IPS-18c (cell line): ENCODE data around the gene GLA.

Source experiments
- H3K4me3 ChIP-seq: 2 replicates; pipeline ENCODE4 v1.7.0; 2013; ENCODE audit warnings: low read depth, mild to moderate bottlenecking, low read length, moderate library complexity; ENCODE audit not compliant: insufficient read depth
- H3K9me3 ChIP-seq: one replicate; pipeline ENCODE4 v1.6.1; 2013; ENCODE audit warnings: mild to moderate bottlenecking, low read length, moderate library complexity; ENCODE audit not compliant: control insufficient read depth, insufficient read depth

Gene GLA

GRCh38 chrX:101370888-101371504 lies 36.7 kb downstream of the GLA start:
- Histone ChIP-seq H3K4me3 (no peak overlapping the region), H3K9me3 (no peaks in the 10 kb centered on the region)

GRCh38 chrX:101369687-101370086 lies 38.0 kb downstream of the GLA start:
- H3K9me3 ChIP-seq, result peaks cover 3% of the 10 kb centered on the region
- no peak overlapping the region for H3K4me3 ChIP-seq

DNA sequence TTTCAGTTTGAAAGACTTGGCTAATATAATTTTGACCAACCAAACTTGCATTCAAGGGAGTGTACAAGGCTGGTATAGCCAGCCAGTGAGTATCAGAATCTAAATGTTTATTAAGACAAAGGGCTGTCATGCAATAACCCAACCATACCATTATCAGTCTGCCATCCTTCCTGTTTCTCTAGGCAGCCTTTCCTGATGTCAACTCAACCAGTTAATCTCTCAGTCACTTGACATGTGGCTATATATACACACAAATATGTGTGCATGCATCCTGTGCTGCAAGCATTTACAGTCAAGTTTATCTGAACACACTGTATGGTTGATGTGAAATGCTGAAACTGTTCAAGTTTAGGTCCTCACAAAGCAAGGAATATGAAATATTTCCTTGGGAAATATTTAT lies 38.9 kb downstream of the GLA start:
- Histone ChIP-seq H3K9me3 (peaks cover 8% of the 10 kb centered on the region), H3K4me3 (no peak overlapping the region)

GRCh38 chrX:101365301-101365795 lies 42.4 kb downstream of the GLA start:
- H3K4me3 ChIP-seq, result no peak overlapping the region
- H3K9me3 ChIP-seq, result peaks cover 9% of the 10 kb centered on the region

- Histone ChIP-seq H3K4me3 (no peak overlapping the region), H3K9me3 (peaks cover 12% of the 10 kb centered on the region)
Observed at GRCh38 chrX:101362757-101363156, 45.0 kb downstream of the GLA start.

DNA sequence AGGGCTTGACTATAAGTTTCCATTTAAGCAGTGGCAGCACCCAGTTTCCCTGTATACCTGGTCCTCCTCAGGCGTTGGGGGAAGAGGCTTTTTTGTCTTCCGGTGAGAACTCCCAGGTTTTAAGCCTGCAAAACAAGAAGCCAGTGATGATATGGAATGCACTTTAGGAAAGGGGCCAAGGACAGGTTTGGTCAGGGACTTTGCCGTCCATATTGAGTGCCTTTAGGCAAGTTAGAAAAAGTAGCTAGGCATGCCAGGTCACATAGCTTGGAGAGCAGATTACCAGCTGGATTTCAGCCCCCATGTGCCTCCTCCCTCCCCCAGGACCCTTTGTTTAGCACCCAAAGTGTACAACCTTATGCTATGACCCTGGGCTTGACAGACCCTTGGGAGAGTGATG lies 45.6 kb downstream of the GLA start:
- no peak overlapping the region for H3K4me3 ChIP-seq
- H3K9me3 ChIP-seq, result peaks cover 12% of the 10 kb centered on the region

- peaks cover 12% of the 10 kb centered on the region for H3K9me3 ChIP-seq
- no peak overlapping the region for H3K4me3 ChIP-seq
Observed at GRCh38 chrX:101360390-101360789, 47.3 kb downstream of the GLA start.

- no peak overlapping the region for H3K4me3 ChIP-seq
- peaks cover 9% of the 10 kb centered on the region for H3K9me3 ChIP-seq
Observed at GRCh38 chrX:101359966-101360365, 47.8 kb downstream of the GLA start.

- H3K4me3 ChIP-seq, result no peak overlapping the region
- H3K9me3 ChIP-seq, result peaks cover 3% of the 10 kb centered on the region
Observed at GRCh38 chrX:101357166-101357795, 50.4 kb downstream of the GLA start.

- Histone ChIP-seq H3K4me3 (peak overlapping the region; percentile 77; the same call in 1 of the 2 replicates), H3K9me3 (peaks cover 3% of the 10 kb centered on the region)
Observed at GRCh38 chrX:101349193-101349562, 58.5 kb downstream of the GLA start.

- peak within 1 kb of the TSS; percentile 77 for H3K4me3 ChIP-seq
- H3K9me3 ChIP-seq, result peaks cover 3% of the 10 kb centered on the region
Observed at GRCh38 chrX:101348452-101349192, 59.1 kb downstream of the GLA start, which contains the start of gene TIMM8A. Gene TIMM8A, minus strand, starts transcription at chrX:101348742. Its CDS starts 78 bp downstream, at chrX:101348664.

GRCh38 chrX:101347859-101348451 lies 59.8 kb downstream of the GLA start:
- Histone ChIP-seq H3K9me3 (peaks cover 3% of the 10 kb centered on the region), H3K4me3 (peak overlapping the region; percentile 77)
